Stimulated activated CD4-positive, alpha-beta T cell treated with anti-CD3 and anti-CD28 coated beads, Interleukin-15, amount 100 ng/mL, for 1 hour (primary cell): ENCODE data around the gene RSPH10B2.
"Not testable (repeated sequence)": the region's sequence is repeated elsewhere in the genome, so short reads cannot be mapped to it uniquely, and the experiment has no call there.

Experiments
- DNase-seq, 2 donors: peaks; one replicate each; pipeline ENCODE4 v3.0.0-alpha.2; 2020; ENCODE audit warnings: low read depth in 1 of 2, low spot score in 1 of 2

RSPH10B2 gene

DNA sequence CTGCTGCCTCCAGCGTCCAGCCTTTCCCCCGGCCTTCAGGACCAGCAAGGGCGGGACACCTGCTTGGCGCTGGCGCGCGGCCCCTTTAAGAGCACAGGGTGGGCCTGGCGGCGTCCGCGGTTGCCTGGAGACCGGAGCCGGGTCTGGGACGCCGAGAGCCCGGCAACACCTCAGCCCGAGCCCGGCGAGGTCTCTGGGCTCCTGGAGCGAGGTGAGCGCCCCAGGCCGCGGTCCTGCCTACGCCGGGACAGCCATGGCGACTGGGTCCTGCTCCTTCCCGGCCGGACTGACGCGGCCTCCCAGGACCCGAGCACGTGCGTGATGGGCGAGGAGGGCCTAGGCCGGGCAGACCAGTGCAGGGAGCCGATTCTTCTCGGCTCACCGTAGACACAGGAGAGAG is at the start of gene RSPH10B2:
Gene RSPH10B2 (plus strand): TSS at position 140 of the 400 bp plus-strand sequence. CDS start 3,575 bp downstream, outside the sequence.
- DNase-seq = not testable (repeated sequence)

DNA sequence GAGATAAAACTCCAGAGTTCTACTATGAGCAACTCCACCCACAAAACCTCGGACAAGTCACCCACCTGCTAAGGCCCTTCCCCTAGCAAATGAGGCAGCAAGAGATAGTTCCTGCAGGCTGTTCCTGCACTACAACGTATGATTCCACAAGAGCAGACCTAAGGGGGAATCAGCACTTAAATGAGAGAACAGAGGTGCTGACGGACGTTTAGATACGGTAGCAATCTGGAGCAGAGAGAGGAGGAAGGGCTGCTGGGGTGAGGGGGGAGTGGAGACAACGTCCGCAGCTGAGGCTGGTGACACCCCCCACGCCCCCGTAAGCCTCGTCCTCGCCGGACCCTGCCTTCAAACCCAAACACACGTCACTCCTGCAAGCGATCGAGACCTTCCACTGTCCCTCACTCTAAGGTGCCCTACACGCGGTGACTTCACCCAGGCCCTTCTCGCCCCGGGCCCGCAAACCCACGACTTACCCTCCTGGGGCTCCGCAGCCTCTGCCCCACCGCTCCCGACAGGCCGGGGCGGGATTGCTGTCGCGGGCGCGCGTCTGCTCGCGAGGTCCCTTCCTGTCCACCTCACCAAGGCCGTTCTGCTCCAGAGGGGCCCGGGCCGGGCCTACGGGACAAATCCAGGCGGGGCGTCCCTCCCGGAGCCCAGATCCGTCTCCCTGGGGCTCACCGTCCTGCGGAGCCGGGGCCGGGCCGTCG is 47.8 kb upstream of the RSPH10B2 start:
- DNase-seq = peak; percentile 5 to 6

- peak; percentile 89 to 93 for DNase-seq
Measured at GRCh38 chr7:6706666-6707407, 47.1 kb upstream of the RSPH10B2 start, which contains the start of gene ZNF12. ZNF12 (minus strand) TSS chr7:6706947; CDS start chr7:6705173, 1,774 bp downstream.

GRCh38 chr7:6708304-6708703 is 45.6 kb upstream of the RSPH10B2 start:
- DNase-seq = no peak

DNA sequence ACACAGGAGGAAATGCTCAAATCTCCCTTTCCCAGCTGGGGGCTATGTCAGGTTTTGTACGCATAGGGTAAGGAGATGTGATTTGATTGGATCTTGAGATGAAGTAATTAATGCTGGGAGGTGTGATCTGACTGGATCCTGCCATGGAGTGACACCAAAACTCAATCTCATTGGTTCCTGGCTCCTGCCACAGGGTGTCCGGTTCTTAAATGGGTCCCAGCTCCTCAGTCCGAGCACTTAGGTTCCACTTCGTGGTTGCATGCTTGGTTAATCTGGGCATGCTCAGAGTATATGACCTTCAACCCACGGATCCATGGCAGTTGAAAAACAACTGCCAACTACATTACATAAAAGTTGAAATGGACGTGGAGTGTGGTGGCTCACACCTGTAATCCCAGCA is 44.1 kb upstream of the RSPH10B2 start:
- DNase-seq = no peak

- no peak for DNase-seq
Measured at GRCh38 chr7:6714360-6714759, 39.5 kb upstream of the RSPH10B2 start.

- DNase-seq = not testable (repeated sequence)
Measured at GRCh38 chr7:6715898-6716297, 38.0 kb upstream of the RSPH10B2 start.

GRCh38 chr7:6718124-6718523 is 35.8 kb upstream of the RSPH10B2 start:
- no peak for DNase-seq

DNA sequence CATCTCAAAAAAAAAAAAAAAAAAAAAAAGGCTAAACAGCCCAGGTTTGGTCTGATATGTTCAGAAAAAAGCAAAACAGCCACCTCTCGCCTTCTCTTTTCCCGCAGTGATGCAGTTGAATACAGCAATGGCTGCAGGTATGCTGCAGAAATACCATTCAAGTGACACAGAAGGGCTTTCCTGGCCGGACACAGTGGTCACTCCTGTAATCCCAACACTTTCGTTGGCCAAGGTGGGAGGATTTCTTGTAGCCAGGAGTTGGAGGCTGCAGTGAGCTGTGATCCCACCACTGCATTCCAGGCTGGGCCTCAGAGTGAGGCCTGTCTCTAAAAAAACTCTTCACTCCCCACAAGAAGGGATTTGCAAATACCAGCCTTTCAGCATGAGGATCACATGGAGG is 29.6 kb upstream of the RSPH10B2 start:
- not testable (repeated sequence) for DNase-seq

- no peak for DNase-seq
Measured at GRCh38 chr7:6725003-6725402, 28.9 kb upstream of the RSPH10B2 start.

- DNase-seq = not testable (repeated sequence)
Measured at GRCh38 chr7:6726341-6726740, 27.6 kb upstream of the RSPH10B2 start.

GRCh38 chr7:6727663-6728062 is 26.2 kb upstream of the RSPH10B2 start:
- DNase-seq = no peak

- not testable (repeated sequence) for DNase-seq
Measured at GRCh38 chr7:6728893-6729491, 24.9 kb upstream of the RSPH10B2 start.

DNA sequence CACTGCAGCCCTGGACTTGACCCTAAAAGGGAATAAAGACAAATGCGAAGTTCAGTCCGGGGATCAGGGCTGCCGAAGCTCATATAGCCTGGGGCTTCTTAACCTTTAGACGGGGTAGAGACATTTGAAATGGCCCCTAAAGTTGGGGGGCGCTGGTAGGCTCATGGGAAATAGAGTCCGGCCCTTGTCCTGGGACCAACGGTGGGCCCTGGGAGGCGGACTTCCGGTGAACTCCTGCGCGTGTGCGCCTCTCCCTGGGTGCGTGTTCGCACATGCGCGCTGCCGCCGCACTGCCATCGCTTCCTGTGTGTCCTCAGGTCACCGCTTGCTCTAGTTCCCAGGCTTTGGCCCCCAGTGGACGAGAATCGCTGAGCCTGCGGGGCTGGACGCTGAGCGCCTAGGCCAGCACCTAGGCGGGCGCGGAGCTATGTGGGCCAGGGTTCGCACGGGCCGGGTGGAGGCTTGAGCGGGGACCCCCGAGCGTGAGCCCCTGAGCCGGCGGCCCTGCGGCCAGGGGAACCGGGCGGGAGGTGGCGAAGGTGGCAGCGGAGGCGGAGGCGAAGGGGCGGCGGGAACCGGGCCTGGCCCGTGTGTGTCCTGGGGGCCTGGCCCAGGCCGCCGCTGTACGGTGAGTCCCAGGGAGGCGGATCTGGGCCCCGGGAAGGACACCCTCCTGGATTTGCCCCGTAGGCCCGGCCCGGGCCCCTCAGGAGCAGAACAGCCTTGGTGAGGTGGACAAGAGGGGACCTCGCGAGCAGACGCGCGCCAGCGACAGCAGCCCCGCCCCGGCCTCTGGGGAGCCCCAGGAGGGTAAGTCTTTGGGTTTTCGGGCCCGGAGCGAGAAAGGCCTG is 24.2 kb upstream of the RSPH10B2 start:
- DNase-seq = peak; percentile 60 to 66

DNA sequence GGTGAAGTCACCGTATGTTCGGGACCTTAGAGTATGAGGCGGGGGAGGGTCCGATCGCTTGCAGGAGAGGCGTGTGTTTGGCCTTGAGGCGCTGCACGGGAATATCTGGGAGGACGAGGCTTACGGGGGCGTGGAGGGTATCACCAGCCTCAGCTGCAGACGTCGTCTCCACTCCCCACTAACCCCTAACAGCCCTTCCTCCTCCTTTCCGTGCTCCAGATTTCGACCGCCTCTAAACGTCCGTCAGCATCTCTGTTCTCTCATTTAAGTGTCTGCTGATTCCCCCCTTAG is 23.6 kb upstream of the RSPH10B2 start:
- no peak for DNase-seq

GRCh38 chr7:6738415-6738814 is 15.5 kb upstream of the RSPH10B2 start:
- not testable (repeated sequence) for DNase-seq

DNA sequence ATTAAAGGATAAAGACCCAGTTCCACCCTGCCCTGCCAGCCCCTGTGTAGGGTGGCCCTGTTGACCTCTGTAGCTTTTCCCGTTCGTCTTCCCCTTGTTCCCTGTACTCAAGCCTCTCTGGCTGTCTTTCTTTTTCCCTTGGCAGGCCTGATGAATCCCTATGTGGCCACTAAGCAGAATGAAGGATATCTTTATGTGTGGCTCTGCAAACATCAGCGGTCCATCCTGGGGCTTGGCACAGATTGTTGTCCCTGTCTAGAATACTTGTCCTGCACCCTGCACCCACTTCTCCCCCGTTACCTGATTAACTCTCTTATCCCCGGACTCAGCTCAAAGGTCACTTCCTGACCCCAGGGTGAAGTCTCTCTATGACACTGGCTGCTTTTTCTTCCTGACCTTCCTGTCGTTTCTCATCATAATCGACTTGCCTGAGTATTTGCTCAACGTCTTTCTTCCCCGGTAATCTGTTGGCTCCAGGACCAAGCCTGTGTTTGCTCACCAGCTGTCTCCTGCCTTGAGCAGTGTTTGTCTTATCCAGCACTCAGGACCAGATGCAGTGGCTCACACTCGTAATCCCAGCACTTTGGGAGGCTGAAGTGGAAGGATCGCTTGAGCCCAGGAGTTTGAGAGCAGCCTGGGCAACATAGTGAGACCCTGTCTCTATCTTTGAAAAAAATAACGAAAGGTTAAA is 9.3 kb upstream of the RSPH10B2 start:
- not testable (repeated sequence) for DNase-seq

DNA sequence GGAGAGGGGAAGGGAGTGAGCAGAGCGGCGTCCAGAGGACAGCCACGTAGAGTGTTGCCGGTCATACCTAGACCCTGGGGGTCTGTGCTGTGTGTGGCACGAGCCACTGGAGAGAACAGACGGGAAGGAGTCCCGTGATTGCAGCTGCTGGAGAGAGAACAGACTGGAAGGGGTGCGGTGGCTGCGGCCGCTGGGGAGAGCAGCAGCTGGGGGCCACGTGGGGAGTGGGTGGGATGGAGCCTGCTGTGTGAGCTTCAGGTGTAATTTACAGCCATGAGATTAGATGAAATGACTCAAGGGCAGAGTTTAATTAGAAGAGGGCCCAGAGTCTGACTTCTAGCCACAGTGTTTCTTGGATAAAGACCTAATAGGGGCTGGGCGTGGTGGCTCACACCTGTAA is 4.6 kb upstream of the RSPH10B2 start:
- DNase-seq = not testable (repeated sequence)

DNA sequence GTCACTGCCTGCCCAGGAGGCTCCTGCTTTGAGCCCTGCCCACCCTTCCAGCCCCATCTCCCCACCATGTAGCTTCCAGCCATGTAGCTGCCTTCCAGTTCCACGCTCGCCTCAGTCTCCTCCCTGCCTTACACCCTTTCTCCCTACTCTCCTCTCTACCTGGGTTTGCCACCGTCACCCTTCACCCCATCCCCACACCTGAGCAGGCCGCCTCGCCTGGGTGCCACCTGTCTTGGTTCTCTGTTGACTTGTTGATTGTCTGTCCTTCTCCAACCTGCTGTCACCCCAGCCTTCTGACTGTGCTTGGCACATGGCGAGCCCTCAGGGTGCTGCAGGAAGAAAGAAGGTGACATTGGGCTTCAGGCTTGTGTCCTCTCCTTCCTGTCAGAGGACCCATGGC is 3.7 kb upstream of the RSPH10B2 start:
- not testable (repeated sequence) for DNase-seq

- not testable (repeated sequence) for DNase-seq
Measured at GRCh38 chr7:6761186-6761585, 7.3 kb downstream of the RSPH10B2 start.

DNA sequence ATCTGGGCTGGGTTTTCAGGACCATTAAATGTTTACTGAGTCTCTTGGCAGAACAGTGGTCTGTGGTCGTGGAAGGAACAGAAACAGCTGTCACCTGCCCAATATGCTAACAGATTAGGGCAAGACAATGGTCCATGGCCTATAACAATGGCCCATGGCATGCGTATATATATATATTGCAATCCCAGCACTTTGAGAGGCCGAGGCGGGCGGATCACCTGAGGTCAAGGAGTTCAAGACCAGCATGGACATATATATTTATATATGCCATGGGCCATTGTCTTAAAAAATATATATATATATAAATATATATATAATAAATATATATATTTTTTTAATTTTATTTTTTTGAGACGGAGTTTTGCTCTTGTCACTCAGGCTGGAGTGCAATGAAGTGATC is 27.7 kb downstream of the RSPH10B2 start:
- DNase-seq = not testable (repeated sequence)
